Progenitor cell of endocrine pancreas (in vitro differentiated cells): ENCODE results near the gene BTBD10. TPM values are rescaled to one million over a fixed set of nuclear protein-coding genes. Genes with fewer than 3 reads are reported as not detected.

Experiments used
- DNase-seq: peaks from one replicate; pipeline ENCODE4 v3.0.0; 2021; ENCODE audit warnings: low spot score; ENCODE audit not compliant: unreplicated experiment
- H3K27ac Mint-ChIP-seq: 2 replicates; pipeline ENCODE4 v1.8.0; 2021; ENCODE audit warnings: mild to moderate bottlenecking, moderate library complexity, mixed read lengths
- H3K27me3 Mint-ChIP-seq: 2 replicates; pipeline ENCODE4 v1.8.0; 2021; ENCODE audit warnings: mixed read lengths
- H3K36me3 Mint-ChIP-seq: 2 replicates; pipeline ENCODE4 v1.8.0; 2022; ENCODE audit warnings: mixed read lengths; ENCODE audit not compliant: insufficient read depth
- H3K4me1 Mint-ChIP-seq: 2 replicates; pipeline ENCODE4 v1.8.0; 2021; ENCODE audit warnings: low read depth, mixed read lengths
- H3K4me3 Mint-ChIP-seq: 2 replicates; pipeline ENCODE4 v1.8.0; 2021; ENCODE audit warnings: low read depth, mild to moderate bottlenecking, moderate library complexity, mixed read lengths
- H3K9me3 Mint-ChIP-seq: 2 replicates; pipeline ENCODE4 v1.8.0; 2021; ENCODE audit warnings: low read depth, mixed read lengths
- total RNA-seq: library from RNA; stranded (reverse); gene quantifications from 2 replicates; pipeline ENCODE4 v1.2.1, GENCODE V29; 2021
- TF ChIP-seq, protein P1 (sequence below): fragments of 200-600 bp; sonication (generic); IDR thresholded peaks from one replicate; pipeline ENCODE4 v1.5.0; 2021; ENCODE audit warnings: antibody characterized with exemption, mild to moderate bottlenecking; ENCODE audit not compliant: unreplicated experiment

Gene BTBD10
- total RNA-seq, 1 donor from 2014 or later, result 31.1 TPM

DNA sequence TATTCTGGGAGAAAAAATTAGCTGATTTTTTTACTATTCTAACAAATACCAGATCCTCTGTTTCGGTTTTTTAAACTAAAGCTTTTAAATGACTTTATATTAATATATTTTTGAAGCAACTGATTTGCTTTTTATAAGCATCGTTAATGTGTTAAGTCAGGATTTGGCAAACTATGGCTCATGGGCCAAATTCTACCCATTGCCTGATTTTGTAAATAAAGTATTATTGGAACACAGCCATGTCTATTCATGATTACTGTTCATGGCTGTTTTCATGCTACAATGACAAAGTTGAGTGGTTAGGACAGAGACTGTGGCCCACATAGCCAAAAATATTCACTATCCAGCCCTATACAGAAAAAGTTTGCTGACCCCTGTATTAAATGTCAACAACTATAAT is 29.6 kb downstream of the BTBD10 start:
- peaks cover 15% of the 10 kb centered on the region for H3K36me3 Mint-ChIP-seq
- no peaks in the 10 kb centered on the region for H3K4me1 Mint-ChIP-seq
- no peak overlapping the region for H3K4me3 Mint-ChIP-seq
- DNase-seq, result no peak
- peaks cover 20% of the 10 kb centered on the region for H3K9me3 Mint-ChIP-seq
- TF ChIP-seq, protein P1, sequence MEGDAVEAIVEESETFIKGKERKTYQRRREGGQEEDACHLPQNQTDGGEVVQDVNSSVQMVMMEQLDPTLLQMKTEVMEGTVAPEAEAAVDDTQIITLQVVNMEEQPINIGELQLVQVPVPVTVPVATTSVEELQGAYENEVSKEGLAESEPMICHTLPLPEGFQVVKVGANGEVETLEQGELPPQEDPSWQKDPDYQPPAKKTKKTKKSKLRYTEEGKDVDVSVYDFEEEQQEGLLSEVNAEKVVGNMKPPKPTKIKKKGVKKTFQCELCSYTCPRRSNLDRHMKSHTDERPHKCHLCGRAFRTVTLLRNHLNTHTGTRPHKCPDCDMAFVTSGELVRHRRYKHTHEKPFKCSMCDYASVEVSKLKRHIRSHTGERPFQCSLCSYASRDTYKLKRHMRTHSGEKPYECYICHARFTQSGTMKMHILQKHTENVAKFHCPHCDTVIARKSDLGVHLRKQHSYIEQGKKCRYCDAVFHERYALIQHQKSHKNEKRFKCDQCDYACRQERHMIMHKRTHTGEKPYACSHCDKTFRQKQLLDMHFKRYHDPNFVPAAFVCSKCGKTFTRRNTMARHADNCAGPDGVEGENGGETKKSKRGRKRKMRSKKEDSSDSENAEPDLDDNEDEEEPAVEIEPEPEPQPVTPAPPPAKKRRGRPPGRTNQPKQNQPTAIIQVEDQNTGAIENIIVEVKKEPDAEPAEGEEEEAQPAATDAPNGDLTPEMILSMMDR, result no peak
- H3K27me3 Mint-ChIP-seq, result no peaks in the 10 kb centered on the region
- no peak overlapping the region for H3K27ac Mint-ChIP-seq

DNA sequence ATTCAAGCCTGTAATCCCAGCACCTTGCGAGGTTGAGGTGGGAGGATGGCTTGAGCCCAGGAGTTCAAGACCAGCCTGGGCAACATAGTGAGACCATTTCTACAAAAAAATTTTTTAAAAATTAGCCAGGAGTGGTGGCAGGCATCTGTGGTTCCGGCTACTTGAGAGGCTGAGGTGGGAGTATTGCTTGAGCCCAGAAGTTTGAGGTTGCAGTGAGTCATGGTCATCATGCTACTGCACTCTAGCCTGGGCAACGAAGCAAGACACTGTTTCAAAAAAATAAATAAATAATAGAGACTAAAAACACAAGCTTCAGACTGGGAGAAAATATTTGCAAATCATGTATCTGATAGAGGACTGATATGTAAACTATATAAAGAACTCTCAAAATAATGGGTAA is 33.2 kb downstream of the BTBD10 start:
- peaks cover 29% of the 10 kb centered on the region for H3K36me3 Mint-ChIP-seq
- TF ChIP-seq, protein P1, result no peak
- no peaks in the 10 kb centered on the region for H3K27me3 Mint-ChIP-seq
- H3K4me3 Mint-ChIP-seq, result no peak overlapping the region
- DNase-seq, result no peak
- peaks cover 41% of the 10 kb centered on the region for H3K9me3 Mint-ChIP-seq
- H3K27ac Mint-ChIP-seq, result no peak overlapping the region
- H3K4me1 Mint-ChIP-seq, result no peaks in the 10 kb centered on the region

DNA sequence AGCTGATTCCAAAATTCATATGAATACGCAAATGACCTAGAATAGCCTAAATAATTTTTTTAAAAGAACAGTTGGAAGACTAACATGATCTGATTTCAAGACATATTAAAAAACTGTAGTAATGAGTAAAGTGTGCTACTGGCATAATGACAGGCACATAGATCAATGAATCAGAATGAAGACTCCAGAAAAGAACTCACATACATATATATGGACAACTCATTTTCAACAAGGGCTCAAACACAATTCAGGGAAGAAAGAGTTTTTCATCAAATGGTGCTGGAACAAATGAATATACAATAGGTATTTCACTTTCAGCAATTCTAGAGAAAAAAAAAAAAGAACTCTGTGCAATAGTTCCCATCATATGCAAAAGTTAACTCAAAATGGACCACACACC is 33.7 kb downstream of the BTBD10 start:
- DNase-seq, result no peak
- Mint-ChIP-seq H3K4me1 (peaks cover 3% of the 10 kb centered on the region), H3K4me3 (no peak overlapping the region), H3K27ac (no peak overlapping the region), H3K36me3 (peaks cover 29% of the 10 kb centered on the region), H3K9me3 (peaks cover 41% of the 10 kb centered on the region), H3K27me3 (no peaks in the 10 kb centered on the region)
- TF ChIP-seq, protein P1, result no peak

DNA sequence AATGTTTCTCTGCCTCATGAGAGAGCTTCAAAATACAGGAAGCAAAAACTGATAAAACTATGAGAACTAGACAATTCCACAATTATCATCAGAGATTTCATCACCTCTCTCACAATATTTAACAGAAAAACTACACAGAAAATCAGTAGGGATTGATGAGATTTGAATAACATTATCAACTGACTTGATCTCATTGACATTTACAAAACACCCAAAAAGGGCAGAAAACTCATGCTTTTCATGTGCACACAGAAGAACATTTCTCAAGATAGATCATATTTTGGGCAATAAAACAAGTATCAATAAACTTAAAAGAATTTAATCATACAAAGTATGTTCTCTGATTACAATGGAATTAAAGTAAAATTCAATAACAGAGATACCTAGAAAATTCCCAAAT is 35.6 kb downstream of the BTBD10 start:
- peaks cover 11% of the 10 kb centered on the region for H3K4me1 Mint-ChIP-seq
- no peak overlapping the region for H3K4me3 Mint-ChIP-seq

DNA sequence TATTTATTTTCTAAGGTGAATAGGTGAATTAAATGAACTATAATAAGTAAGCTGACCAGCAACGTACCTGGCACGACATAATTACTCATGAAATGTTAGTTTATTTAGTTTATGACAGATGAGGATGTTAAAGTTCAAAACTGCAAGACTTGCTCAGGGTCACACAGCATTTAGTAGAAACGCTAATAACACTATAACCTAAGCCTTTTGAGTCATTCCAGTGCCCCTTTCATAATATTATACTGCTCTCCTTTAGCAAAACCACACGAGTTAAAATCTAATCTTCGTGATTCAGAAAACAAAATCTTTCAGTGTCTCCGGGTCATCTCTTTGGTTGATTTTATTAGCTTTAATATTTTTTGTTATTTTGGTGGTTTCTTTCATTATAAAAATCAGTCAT is 39.6 kb downstream of the BTBD10 start:
- Mint-ChIP-seq H3K36me3 (peaks cover 14% of the 10 kb centered on the region), H3K27ac (no peak overlapping the region), H3K27me3 (no peaks in the 10 kb centered on the region), H3K4me1 (peaks cover 11% of the 10 kb centered on the region), H3K4me3 (no peak overlapping the region), H3K9me3 (peaks cover 20% of the 10 kb centered on the region)
- DNase-seq, result no peak
- TF ChIP-seq, protein P1, result no peak

More for the DNA sequence above, 35.6 kb downstream of the BTBD10 start:
- H3K36me3 Mint-ChIP-seq, result peaks cover 29% of the 10 kb centered on the region
- H3K27ac Mint-ChIP-seq, result no peak overlapping the region
- H3K27me3 Mint-ChIP-seq, result no peaks in the 10 kb centered on the region
- no peak for DNase-seq
- peaks cover 41% of the 10 kb centered on the region for H3K9me3 Mint-ChIP-seq
- TF ChIP-seq, protein P1, result no peak
